Renal cortical epithelial cell (primary cell): ENCODE results near the gene FOXK1. TPM values are rescaled to one million over a fixed set of nuclear protein-coding genes. Genes with fewer than 3 reads are reported as not detected.

Source experiments
- DNase-seq: peaks from one replicate; pipeline ENCODE4 v3.0.0-alpha.2; 2011; ENCODE audit warnings: low read depth
- total RNA-seq: library from RNA; depleted of rRNA; stranded (reverse); fragments of >200 nt; gene quantifications from 2 replicates; pipeline ENCODE4 v1.2.3, GENCODE V29; 2014

FOXK1 gene
- total RNA-seq, 1 donor from 2014 or later: 45.8 TPM

GRCh38 chr7:4745265-4745919, 63.3 kb downstream of the FOXK1 start:
- DNase-seq: no peak

GRCh38 chr7:4745971-4746919, 64.2 kb downstream of the FOXK1 start:
- peak; percentile 83 for DNase-seq

- DNase-seq: no peak
Measured at GRCh38 chr7:4747013-4747412, 64.9 kb downstream of the FOXK1 start.

GRCh38 chr7:4747746-4748145, 65.7 kb downstream of the FOXK1 start:
- DNase-seq: peak; percentile 75

DNA sequence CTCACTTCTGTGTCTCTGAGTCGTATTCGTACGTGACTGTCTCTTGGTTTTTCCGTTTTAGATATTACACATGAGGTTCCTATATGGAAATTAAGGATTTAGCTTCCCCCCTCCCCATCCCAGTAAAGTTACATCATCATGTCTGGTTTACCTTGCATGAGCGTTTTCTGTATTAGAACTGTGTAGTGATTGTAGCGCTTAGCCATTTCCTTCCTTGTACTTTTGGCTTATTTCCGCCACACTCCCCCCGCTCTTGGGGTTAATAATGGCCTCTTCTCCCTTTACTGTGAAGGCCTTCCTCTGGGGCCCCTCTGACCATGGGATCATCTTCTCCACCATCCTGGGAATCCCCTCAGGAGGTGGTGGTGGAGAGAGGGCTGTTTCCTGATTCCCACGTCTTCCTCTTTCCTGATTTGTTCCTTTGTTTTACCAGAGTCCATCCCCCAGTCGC, 66.2 kb downstream of the FOXK1 start:
- DNase-seq: peak; percentile 63

- no peak for DNase-seq
Measured at GRCh38 chr7:4749363-4749762, 67.3 kb downstream of the FOXK1 start.

- DNase-seq: no peak
Measured at GRCh38 chr7:4749798-4750197, 67.7 kb downstream of the FOXK1 start.

- no peak for DNase-seq
Measured at GRCh38 chr7:4751398-4751947, 69.4 kb downstream of the FOXK1 start.

DNA sequence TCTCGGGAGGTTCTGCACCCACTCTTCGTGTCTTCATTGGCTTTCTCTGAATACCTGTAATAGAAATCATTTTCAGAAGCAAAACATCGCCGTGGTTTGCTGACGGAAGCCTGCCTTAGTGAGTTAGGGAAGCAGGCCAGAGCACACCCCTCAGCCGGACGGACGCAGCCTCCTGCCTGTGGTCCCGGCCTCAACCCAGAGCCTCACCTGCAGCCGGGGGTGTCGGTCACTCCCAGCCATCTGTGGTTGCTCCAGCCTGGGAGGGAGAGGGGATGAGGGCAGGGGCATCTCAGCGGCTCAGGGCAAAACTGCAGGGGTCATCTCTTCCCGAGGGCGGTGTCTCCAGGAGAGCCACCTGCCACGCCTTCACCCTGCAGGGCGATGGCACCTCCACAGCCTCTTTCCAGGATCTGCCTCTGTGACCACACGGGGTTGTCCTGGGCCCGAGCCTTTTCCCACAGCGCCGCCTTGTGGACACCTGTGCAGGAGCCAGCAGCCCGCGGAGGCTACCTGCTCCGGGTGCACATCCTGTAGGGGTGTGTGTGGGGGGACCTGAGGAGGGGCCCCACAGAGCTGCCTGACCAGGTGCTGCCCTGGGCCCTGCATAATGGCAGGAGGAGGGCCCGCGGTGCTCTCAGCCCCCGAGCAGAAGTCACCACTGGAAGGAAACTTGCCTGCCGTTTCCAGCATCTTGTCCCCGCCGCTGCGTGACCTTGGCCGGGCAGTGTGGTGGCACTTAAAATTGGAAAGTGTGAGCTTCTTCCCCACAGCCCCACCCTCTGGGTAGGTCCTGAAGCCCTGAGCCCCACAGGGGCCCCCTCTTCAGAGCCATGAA, 71.7 kb downstream of the FOXK1 start:
- DNase-seq: peak; percentile 25

- DNase-seq: no peak
Measured at GRCh38 chr7:4754433-4755010, 72.4 kb downstream of the FOXK1 start.

DNA sequence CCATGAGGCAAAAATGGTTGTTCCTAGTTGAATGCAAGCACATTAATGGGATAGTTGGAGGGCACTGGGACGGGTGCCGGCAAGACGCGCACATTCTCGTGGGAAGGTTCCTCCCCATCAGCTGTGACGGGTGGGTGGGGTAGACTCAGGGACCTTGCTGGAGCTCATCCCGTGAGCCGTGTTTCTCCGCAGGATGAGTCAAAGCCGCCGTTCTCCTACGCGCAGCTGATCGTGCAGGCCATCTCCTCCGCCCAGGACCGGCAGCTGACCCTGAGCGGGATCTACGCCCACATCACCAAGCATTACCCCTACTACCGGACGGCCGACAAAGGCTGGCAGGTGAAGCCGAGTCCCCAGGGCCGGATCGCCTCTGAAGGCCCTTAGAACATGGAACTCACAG, 73.0 kb downstream of the FOXK1 start:
- no peak for DNase-seq

- no peak for DNase-seq
Measured at GRCh38 chr7:4758111-4758510, 76.0 kb downstream of the FOXK1 start.

DNA sequence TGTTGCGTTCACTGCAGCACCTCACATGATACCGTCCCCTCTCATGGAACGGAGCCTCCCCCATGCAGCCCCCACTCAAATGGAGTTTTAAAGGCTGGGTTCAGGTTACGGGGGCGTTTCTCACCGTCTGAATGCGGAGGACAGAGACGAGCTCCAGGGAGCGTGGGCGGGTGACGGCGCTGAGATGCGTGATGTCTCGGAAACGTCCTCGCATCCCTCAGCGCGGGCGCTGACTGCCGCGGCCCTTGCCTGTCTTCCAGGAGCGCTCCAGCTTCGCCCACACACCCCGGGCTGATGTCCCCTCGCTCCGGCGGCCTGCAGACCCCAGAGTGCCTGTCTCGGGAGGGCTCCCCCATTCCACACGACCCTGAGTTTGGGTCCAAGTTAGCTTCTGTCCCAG, 76.7 kb downstream of the FOXK1 start:
- DNase-seq: no peak

DNA sequence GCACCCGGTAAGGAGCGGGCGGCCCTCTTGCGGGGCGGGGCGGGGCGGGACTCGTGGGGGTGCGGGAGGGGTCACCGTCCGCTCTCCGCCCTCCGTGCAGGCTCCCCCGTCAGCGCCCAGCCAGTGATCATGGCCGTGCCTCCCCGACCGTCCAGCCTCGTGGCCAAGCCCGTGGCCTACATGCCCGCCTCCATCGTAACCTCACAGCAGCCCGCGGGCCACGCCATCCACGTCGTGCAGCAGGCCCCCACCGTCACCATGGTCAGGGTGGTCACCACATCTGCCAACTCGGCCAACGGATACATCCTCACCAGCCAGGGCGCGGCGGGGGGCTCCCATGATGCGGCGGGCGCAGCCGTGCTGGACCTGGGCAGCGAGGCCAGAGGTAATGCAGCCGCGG, 77.1 kb downstream of the FOXK1 start:
- DNase-seq: no peak

DNA sequence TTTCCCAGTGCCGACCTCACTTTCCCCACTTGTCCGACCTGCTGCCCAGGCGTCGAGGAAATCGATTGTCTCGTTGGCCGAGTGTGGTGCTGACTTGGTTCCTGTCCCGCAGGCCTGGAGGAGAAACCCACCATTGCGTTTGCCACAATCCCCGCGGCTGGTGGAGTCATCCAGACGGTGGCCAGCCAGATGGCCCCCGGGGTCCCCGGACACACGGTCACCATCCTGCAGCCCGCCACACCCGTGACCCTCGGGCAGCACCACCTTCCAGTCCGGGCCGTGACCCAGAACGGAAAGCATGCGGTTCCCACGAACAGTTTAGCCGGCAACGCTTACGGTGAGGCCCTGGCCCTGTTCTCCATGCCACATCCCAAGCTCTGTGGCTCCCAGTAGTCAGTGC, 78.9 kb downstream of the FOXK1 start:
- DNase-seq: no peak

DNA sequence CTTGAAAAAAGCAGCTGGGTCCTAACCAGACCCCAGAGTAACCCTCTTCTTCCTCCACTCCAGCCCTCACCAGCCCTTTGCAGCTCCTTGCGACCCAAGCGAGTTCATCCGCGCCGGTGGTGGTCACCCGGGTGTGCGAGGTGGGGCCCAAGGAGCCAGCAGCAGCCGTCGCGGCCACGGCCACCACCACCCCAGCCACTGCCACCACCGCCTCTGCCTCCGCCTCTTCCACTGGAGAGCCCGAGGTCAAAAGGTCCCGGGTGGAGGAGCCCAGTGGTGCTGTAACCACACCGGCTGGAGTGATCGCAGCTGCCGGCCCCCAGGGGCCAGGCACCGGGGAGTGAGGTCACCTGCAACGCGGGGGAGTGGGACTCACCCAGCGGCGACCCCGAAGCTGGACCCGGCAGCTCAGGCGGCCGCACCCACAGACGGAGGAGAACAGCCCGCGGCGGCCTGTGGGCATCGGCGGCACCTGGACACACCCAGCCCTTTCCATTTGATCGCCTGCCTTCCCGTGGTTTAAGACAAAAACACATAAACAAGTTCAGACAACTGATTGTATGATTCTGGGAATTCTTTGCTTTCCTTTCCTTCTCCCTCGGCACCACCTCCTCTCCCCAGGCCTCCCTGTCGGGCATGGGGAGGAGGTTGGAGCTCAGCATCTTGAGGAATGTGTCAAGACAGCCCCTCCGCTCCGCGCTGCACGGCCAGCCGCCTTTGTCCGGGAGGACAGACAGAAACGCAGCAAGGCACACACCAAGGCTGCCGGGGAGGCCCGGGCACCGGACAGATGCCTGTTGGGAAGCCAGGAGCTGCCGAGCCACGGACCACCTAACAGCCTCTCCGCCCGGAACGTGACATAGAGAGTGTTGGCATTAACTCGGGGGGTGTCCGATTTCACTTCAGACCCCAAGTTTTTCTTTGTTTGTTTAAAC, 80.3 kb downstream of the FOXK1 start:
- DNase-seq: no peak

DNA sequence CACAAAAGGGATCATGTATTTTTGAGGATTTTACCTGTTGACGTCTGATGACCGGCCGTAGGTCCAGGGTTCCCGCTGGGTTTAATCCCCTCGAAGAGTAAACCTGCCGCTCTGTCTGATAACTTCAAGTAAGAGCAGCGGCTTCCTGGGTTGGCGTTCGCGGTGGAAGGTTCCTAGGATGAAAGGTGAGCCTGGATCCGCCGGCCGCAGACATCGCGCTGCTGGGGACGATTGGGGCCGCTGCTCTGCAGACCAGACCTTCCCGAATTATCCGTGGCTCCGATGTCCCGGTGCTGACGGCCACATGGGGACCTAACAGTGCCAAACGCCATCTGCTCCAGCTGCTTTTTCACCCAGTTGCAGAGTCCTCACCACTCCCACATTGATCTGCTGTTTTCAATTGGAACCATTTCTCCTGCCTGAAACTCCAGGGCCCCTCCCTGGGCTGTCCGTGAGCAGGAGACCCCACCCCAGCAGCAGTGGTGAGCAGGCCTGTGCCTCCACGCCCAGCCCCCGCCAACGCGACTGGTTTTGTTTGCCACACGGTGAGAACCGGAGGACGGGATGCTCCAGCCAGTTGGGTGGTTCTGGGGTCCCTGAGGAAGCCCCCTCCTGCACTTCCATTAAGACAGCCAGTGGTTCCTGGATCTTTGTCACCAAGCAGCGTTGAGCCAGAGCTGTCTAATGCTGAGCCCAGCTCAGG, 81.1 kb downstream of the FOXK1 start:
- no peak for DNase-seq

- no peak for DNase-seq
Measured at GRCh38 chr7:4763794-4764185, 81.7 kb downstream of the FOXK1 start.

DNA sequence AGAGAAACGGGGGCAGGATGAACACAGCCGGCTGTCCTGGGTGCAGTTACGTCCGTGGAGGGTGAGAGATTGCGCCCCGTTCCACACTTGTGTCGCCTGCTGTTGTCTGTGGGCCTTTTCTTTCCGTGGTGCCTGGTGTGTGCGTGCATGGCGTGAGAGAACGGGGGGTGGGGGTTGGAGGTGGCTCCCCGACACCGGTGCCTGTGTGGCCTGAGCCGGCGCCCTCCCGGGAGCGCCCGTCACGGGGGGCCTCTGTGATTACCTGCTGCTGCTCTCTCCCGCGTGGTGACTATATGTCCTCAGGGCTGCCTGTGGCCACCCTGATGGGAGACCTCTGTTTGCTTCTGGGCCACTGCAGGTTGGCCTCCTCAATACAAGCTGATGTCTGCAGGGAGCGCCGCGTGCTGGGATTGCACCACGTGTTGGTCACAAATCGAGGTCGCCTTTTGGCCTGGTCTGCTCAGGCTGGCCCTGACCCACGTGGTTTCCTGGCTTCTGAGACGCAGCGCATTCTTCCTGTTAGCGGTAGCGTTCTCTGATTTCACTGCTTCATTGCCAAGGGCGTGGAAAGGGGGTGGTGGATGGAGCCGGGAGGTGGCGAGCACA, 82.4 kb downstream of the FOXK1 start:
- no peak for DNase-seq
